SK-N-SH treated with all-trans-retinoic acid at 6 μM for 48 hours (cell line): ENCODE measurements around the gene ADGRB2.

Experiments used
- ATAC-seq: fragments of 200-7000 bp; cut with Tn5 transposase; 3 replicates; pipeline ENCODE4 v1.9.1; 2020; ENCODE audit warnings: mild to moderate bottlenecking, moderate library complexity
- ARNTL ChIP-seq: fragments of 450-650 bp; formaldehyde crosslinking; IDR thresholded peaks from 2 replicates; pipeline ENCODE4 v1.5.0; 2020; ENCODE audit warnings: low read depth, mild to moderate bottlenecking, moderate library complexity, borderline replicate concordance
- BACH2 ChIP-seq: fragments of 250-450 bp; sonication (Bioruptor Pico); IDR thresholded peaks from 2 replicates; pipeline ENCODE4 v1.9.0; 2021; ENCODE audit warnings: mild to moderate bottlenecking, borderline replicate concordance
- CSDC2 ChIP-seq: fragments of 250-450 bp; sonication (Bioruptor Pico); IDR thresholded peaks from 2 replicates; pipeline ENCODE4 v1.5.0; 2020; ENCODE audit warnings: mild to moderate bottlenecking, moderate library complexity
- GLIS3 ChIP-seq: fragments of 250-450 bp; sonication (Bioruptor Pico); IDR thresholded peaks from 2 replicates; pipeline ENCODE4 v1.5.0; 2020; ENCODE audit warnings: mild to moderate bottlenecking, moderate library complexity
- OSR1 ChIP-seq: fragments of 250-450 bp; sonication (Bioruptor Pico); IDR thresholded peaks from 2 replicates; pipeline ENCODE4 v1.8.0; 2022; ENCODE audit warnings: moderate library complexity, mild to moderate bottlenecking, inconsistent platforms
- TCF4 ChIP-seq: fragments of 250-450 bp; sonication (Bioruptor Pico); IDR thresholded peaks from 2 replicates; pipeline ENCODE4 v1.8.0; 2021; ENCODE audit warnings: mild to moderate bottlenecking, moderate library complexity, borderline replicate concordance
- TOX ChIP-seq: fragments of 250-450 bp; sonication (Bioruptor Pico); IDR thresholded peaks from 2 replicates; pipeline ENCODE4 v1.8.0; 2021; ENCODE audit warnings: mild to moderate bottlenecking, moderate library complexity, borderline replicate concordance
- ZC3H10 ChIP-seq: fragments of 250-450 bp; sonication (Bioruptor Pico); IDR thresholded peaks from 2 replicates; pipeline ENCODE4 v1.5.1; 2021; ENCODE audit warnings: mild to moderate bottlenecking, moderate library complexity
- ZFP30 ChIP-seq: fragments of 450-650 bp; formaldehyde crosslinking; IDR thresholded peaks from 2 replicates; pipeline ENCODE4 v1.5.0; 2022; ENCODE audit warnings: mild to moderate bottlenecking, moderate library complexity
- ZNF8 ChIP-seq: fragments of 450-650 bp; formaldehyde crosslinking; IDR thresholded peaks from 2 replicates; pipeline ENCODE4 v1.5.0; 2020; ENCODE audit warnings: mild to moderate bottlenecking, moderate library complexity
- TF ChIP-seq, protein P1 (sequence below): fragments of 250-450 bp; sonication (Bioruptor Pico); IDR thresholded peaks from 2 replicates; pipeline ENCODE4 v1.5.0; 2020; ENCODE audit warnings: mild to moderate bottlenecking, moderate library complexity
- TF ChIP-seq, protein P2 (sequence below): fragments of 250-450 bp; sonication (Bioruptor Pico); IDR thresholded peaks from 2 replicates; pipeline ENCODE4 v1.5.1; 2020; ENCODE audit warnings: low read depth, mild to moderate bottlenecking, moderate library complexity
- TF ChIP-seq, protein P3 (sequence below): fragments of 250-450 bp; sonication (Bioruptor Pico); IDR thresholded peaks from 2 replicates; pipeline ENCODE4 v1.8.0; 2020; ENCODE audit warnings: mild to moderate bottlenecking, moderate library complexity, borderline replicate concordance
- TF ChIP-seq, protein P4 (sequence below): fragments of 250-450 bp; sonication (Bioruptor Pico); IDR thresholded peaks from 2 replicates; pipeline ENCODE4 v1.8.0; 2021; ENCODE audit warnings: low read depth, mild to moderate bottlenecking, moderate library complexity, borderline replicate concordance
- TF ChIP-seq, protein P5 (sequence below): fragments of 250-450 bp; sonication (Bioruptor Pico); IDR thresholded peaks from 2 replicates; pipeline ENCODE4 v1.5.1; 2021; ENCODE audit warnings: mild to moderate bottlenecking, moderate library complexity

The ADGRB2 gene

DNA sequence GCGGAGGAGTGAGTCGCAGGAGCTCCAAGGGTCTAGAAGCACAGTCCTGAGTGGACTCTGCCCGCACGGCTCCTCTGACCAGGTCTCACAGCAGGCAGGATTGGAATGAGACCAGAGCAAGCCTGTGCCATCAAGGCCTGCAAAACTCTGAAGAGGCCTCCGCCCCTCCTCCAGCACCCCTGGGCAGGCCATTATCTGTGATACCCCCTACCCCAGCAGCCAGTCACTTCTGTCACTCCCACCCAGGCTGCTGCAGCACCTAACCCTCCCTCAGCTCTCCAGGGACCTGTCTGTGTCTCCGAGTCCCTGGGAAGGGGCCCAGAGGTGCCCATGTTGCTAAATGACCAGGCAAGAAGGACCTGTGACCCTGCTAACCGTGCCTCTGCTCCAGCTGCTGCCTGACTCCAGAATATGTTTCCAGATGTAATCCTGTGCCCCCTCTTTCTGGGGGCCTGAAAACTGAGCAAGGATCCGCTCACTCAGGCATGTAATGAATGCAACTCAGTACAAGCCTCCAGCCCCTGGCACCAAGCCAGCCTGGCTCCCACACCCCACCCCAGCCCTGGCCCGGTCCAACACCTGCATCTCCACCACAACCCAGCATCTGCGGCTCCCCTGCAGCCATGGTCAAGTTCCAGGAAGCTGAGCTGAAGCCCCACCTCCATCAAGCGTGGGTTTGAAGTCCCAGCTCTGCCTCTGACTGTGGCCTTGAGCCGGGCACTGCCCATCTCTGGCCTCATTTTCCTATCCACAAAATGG lies 38.2 kb downstream of the ADGRB2 start (continued):
- TF ChIP-seq, protein P1, sequence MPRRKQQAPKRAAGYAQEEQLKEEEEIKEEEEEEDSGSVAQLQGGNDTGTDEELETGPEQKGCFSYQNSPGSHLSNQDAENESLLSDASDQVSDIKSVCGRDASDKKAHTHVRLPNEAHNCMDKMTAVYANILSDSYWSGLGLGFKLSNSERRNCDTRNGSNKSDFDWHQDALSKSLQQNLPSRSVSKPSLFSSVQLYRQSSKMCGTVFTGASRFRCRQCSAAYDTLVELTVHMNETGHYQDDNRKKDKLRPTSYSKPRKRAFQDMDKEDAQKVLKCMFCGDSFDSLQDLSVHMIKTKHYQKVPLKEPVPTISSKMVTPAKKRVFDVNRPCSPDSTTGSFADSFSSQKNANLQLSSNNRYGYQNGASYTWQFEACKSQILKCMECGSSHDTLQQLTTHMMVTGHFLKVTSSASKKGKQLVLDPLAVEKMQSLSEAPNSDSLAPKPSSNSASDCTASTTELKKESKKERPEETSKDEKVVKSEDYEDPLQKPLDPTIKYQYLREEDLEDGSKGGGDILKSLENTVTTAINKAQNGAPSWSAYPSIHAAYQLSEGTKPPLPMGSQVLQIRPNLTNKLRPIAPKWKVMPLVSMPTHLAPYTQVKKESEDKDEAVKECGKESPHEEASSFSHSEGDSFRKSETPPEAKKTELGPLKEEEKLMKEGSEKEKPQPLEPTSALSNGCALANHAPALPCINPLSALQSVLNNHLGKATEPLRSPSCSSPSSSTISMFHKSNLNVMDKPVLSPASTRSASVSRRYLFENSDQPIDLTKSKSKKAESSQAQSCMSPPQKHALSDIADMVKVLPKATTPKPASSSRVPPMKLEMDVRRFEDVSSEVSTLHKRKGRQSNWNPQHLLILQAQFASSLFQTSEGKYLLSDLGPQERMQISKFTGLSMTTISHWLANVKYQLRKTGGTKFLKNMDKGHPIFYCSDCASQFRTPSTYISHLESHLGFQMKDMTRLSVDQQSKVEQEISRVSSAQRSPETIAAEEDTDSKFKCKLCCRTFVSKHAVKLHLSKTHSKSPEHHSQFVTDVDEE (CRISPR knock-in tag), result no peak
- TF ChIP-seq, protein P2, sequence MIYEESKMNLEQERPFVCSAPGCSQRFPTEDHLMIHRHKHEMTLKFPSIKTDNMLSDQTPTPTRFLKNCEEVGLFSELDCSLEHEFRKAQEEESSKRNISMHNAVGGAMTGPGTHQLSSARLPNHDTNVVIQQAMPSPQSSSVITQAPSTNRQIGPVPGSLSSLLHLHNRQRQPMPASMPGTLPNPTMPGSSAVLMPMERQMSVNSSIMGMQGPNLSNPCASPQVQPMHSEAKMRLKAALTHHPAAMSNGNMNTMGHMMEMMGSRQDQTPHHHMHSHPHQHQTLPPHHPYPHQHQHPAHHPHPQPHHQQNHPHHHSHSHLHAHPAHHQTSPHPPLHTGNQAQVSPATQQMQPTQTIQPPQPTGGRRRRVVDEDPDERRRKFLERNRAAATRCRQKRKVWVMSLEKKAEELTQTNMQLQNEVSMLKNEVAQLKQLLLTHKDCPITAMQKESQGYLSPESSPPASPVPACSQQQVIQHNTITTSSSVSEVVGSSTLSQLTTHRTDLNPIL, result no peak
- no peak for TF ChIP-seq TCF4
- TF ChIP-seq, all 23 proteins: peak for 0

DNA sequence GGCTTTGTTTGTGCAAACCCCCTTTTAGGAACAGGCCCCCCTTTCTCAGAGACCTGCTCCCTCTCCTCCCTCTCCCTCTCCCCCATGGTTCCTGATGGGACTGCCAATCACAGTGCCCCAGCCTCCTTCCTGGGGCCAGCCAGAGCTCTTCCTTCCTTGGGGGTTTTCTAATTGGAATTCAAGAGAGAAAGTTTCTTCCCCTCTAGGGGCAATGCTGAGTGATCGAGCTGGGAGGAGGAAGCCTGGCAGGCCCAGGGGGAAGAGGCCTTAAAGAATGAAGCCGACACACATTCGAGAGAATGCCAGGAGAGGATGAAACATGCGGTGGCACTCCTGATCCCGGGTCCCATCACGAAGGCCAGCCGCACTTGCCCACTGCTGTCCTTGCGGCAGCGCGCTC lies 39.0 kb downstream of the ADGRB2 start:
- ATAC-seq, result no peak
- no peak for TF ChIP-seq ARNTL
- TF ChIP-seq BACH2 (CRISPR knock-in tag), result no peak
- no peak for TF ChIP-seq CSDC2 (CRISPR knock-in tag)
- TF ChIP-seq ZC3H10 (CRISPR knock-in tag), result no peak
- no peak for TF ChIP-seq ZNF8
- TF ChIP-seq, protein P3, sequence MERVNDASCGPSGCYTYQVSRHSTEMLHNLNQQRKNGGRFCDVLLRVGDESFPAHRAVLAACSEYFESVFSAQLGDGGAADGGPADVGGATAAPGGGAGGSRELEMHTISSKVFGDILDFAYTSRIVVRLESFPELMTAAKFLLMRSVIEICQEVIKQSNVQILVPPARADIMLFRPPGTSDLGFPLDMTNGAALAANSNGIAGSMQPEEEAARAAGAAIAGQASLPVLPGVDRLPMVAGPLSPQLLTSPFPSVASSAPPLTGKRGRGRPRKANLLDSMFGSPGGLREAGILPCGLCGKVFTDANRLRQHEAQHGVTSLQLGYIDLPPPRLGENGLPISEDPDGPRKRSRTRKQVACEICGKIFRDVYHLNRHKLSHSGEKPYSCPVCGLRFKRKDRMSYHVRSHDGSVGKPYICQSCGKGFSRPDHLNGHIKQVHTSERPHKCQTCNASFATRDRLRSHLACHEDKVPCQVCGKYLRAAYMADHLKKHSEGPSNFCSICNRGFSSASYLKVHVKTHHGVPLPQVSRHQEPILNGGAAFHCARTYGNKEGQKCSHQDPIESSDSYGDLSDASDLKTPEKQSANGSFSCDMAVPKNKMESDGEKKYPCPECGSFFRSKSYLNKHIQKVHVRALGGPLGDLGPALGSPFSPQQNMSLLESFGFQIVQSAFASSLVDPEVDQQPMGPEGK (CRISPR knock-in tag), result no peak
- no peak for TF ChIP-seq GLIS3
- TF ChIP-seq, protein P4, sequence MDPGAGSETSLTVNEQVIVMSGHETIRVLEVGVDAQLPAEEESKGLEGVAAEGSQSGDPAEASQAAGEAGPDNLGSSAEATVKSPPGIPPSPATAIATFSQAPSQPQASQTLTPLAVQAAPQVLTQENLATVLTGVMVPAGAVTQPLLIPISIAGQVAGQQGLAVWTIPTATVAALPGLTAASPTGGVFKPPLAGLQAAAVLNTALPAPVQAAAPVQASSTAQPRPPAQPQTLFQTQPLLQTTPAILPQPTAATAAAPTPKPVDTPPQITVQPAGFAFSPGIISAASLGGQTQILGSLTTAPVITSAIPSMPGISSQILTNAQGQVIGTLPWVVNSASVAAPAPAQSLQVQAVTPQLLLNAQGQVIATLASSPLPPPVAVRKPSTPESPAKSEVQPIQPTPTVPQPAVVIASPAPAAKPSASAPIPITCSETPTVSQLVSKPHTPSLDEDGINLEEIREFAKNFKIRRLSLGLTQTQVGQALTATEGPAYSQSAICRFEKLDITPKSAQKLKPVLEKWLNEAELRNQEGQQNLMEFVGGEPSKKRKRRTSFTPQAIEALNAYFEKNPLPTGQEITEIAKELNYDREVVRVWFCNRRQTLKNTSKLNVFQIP (CRISPR knock-in tag), result no peak
- TF ChIP-seq ZFP30 (CRISPR knock-in tag), result no peak
- TF ChIP-seq, protein P5, sequence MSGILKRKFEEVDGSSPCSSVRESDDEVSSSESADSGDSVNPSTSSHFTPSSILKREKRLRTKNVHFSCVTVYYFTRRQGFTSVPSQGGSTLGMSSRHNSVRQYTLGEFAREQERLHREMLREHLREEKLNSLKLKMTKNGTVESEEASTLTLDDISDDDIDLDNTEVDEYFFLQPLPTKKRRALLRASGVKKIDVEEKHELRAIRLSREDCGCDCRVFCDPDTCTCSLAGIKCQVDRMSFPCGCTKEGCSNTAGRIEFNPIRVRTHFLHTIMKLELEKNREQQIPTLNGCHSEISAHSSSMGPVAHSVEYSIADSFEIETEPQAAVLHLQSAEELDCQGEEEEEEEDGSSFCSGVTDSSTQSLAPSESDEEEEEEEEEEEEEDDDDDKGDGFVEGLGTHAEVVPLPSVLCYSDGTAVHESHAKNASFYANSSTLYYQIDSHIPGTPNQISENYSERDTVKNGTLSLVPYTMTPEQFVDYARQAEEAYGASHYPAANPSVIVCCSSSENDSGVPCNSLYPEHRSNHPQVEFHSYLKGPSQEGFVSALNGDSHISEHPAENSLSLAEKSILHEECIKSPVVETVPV (CRISPR knock-in tag), result no peak
- TF ChIP-seq, protein P1 (CRISPR knock-in tag), result no peak

DNA sequence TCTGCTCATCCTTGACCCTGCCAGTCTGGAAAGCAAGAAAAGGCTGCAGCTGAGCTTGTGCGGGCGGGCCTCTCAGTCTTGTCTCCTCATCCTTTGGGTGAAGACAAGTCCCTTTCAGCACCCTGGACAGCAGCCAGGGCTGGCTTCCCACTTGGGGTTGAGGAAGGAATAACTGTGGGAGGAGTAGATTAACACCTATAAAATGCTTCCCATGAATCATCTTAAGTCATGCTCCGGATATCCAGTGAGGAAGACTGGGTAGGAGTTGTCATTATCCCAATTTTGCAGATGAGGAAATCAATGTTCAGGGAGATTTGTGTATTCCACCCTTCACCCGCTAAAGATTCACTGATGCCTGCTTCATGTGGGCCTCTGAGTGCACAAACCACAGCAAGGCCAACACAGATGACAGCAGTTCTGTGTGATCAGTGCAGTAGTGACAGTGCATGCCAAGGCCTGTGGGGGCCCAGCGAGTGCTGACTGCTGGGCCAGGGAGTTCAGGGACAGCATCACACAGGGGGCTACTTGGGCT lies 40.2 kb downstream of the ADGRB2 start:
- TF ChIP-seq OSR1 (CRISPR knock-in tag) (no peak), TOX (no peak), TCF4 (no peak)
- TF ChIP-seq, protein P2, result no peak
- peak; percentile 51; the same call in 2 of the 3 replicates for ATAC-seq
